GM23248 (cell line): ENCODE results near the gene HMG20A. TPM values are rescaled to one million over a fixed set of nuclear protein-coding genes. Genes with fewer than 3 reads are reported as not detected.

Experiments used
- DNase-seq: peaks from one replicate; pipeline ENCODE4 v3.0.0-alpha.2; 2015
- H2AFZ ChIP-seq: fragments of 200-600 bp; sonication (generic); 2 replicates; pipeline ENCODE4 v1.6.1; 2016; ENCODE audit warnings: antibody characterized with exemption
- H3F3A ChIP-seq: fragments of 200-600 bp; sonication (generic); 2 replicates; pipeline ENCODE4 v1.6.1; 2016; ENCODE audit warnings: mild to moderate bottlenecking, antibody characterized with exemption, mixed run types; ENCODE audit not compliant: insufficient read depth
- H3K27ac ChIP-seq: fragments of 200-600 bp; sonication (generic); 2 replicates; pipeline ENCODE4 v1.5.1; 2016; ENCODE audit warnings: mild to moderate bottlenecking
- H3K27me3 ChIP-seq: fragments of 200-600 bp; sonication (generic); replicated peaks from 2 replicates; pipeline ENCODE4 v1.6.1; 2016; ENCODE audit warnings: mild to moderate bottlenecking; ENCODE audit not compliant: insufficient read depth
- H3K36me3 ChIP-seq: fragments of 200-600 bp; sonication (generic); 2 replicates; pipeline ENCODE4 v1.6.1; 2016; ENCODE audit warnings: low read depth, mild to moderate bottlenecking
- H3K4me1 ChIP-seq: fragments of 200-600 bp; sonication (generic); 2 replicates; pipeline ENCODE4 v1.6.1; 2016; ENCODE audit warnings: mild to moderate bottlenecking; ENCODE audit not compliant: insufficient read depth
- H3K4me2 ChIP-seq: fragments of 200-600 bp; sonication (generic); one replicate; pipeline ENCODE4 v1.6.1; 2016; ENCODE audit warnings: mild to moderate bottlenecking; ENCODE audit not compliant: unreplicated experiment
- H3K4me3 ChIP-seq: fragments of 200-600 bp; sonication (generic); 2 replicates; pipeline ENCODE4 v1.5.1; 2016; ENCODE audit warnings: mild to moderate bottlenecking
- H3K79me2 ChIP-seq: fragments of 200-600 bp; sonication (generic); 2 replicates; pipeline ENCODE4 v1.6.1; 2016; ENCODE audit warnings: mild to moderate bottlenecking; ENCODE audit not compliant: insufficient read depth
- H3K9ac ChIP-seq: fragments of 200-600 bp; sonication (generic); 2 replicates; pipeline ENCODE4 v1.6.1; 2016; ENCODE audit warnings: mild to moderate bottlenecking
- H3K9me2 ChIP-seq: fragments of 200-600 bp; sonication (generic); 2 replicates; pipeline ENCODE4 v1.6.1; 2016; ENCODE audit warnings: mixed run types, mild to moderate bottlenecking, moderate library complexity; ENCODE audit not compliant: insufficient read depth
- H3K9me3 ChIP-seq: fragments of 200-600 bp; sonication (generic); one replicate; pipeline ENCODE4 v1.6.1; 2017; ENCODE audit warnings: low read depth
- H4K20me1 ChIP-seq: fragments of 200-600 bp; sonication (generic); 2 replicates; pipeline ENCODE4 v1.6.0; 2016; ENCODE audit not compliant: insufficient read depth
- EZH2 ChIP-seq: fragments of 200-600 bp; sonication (generic); IDR thresholded peaks from 2 replicates; pipeline ENCODE4 v1.6.1; 2018; ENCODE audit warnings: antibody characterized with exemption, mild to moderate bottlenecking; ENCODE audit not compliant: insufficient read depth, poor library complexity, severe bottlenecking
- EZH2phosphoT487 ChIP-seq: fragments of 200-600 bp; sonication (generic); IDR thresholded peaks from 2 replicates; pipeline ENCODE4 v1.6.1; 2018; ENCODE audit warnings: antibody characterized with exemption, moderate library complexity, mild to moderate bottlenecking, low read depth; ENCODE audit not compliant: insufficient read depth
- WGBS, 2 experiments: methylation state at CpG; one replicate each; pipeline ENCODE4 v1.1.6; 2015 to 2017; ENCODE audit warnings: low lambda C conversion rate in 2 of 2, low coverage in 1 of 2; ENCODE audit errors: missing lambda C conversion rate in 2 of 2; 5-methylcytosine and 5-hydroxymethylcytosine counted together
- in situ Hi-C: fragments of 300-500 bp; cut with MboI; formaldehyde crosslinking; loops from 2 replicates; pipeline ENCODE4 v1.15.0; 2020
- polyA plus RNA-seq: library from polyadenylated mRNA; unstranded; fragments of >200 nt; fragmentation: Nextera tagmentation; extraction: Ambion mirVana; gene quantifications from 2 replicates; pipeline ENCODE4 v1.2.1, GENCODE V29; 2016
- total RNA-seq: library from RNA; depleted of rRNA; stranded (reverse); fragments of >200 nt; shearing (Covaris generic); gene quantifications from 2 replicates; pipeline ENCODE4 v1.2.3, GENCODE V29; 2014; rRNA removed

The HMG20A gene
- total and polyA plus RNA-seq, 2 experiments from 2014 or later, result 15.1 to 25.1 TPM

DNA sequence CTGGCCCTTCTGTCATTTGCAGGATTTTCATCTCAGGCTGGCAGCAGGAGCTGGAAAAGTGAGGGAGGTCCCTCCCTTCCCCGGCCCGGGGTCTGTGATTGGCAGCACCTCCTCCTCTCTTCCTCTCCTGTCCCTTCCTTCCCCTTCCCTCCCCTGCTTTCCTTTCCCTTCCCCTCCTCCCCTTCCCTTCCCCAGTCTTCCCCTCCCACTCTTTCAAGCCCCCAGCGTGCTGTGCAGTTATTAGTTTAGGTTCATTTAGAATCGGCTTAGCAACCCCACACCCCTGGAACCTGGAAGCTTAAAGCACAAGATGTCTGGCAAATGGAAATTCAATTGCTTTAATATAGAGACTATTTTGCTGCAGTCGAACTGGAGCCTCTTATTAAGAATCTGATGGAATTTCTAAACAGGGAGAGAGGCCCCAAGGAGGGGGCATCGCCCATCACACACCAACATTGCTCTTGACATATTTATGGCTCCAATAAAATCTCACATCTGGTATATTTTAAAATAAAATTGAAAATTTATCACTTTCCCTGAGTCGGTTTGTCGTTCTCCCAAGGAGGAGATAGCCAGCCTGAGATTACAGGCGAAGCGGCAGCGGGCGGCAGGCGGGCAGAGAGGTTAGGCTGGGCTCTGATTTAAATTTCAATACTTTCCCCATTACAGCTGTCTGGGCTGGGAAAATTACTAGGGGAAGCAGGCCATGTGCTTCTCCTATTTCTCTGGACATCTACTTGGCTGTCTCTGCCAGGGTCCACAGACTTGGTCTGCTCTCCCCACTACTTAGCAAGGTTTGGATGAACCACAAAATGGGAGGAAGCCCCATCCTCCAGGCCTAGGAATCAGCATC lies 113.1 kb downstream of the HMG20A start:
- Histone ChIP-seq H4K20me1 (no peaks in the 10 kb centered on the region), H3K4me2 (no peak overlapping the region), H3K27ac (no peak overlapping the region), H3K4me3 (no peak overlapping the region), H3F3A (no peaks in the 10 kb centered on the region), H3K79me2 (no peaks in the 10 kb centered on the region), H3K9ac (no peak overlapping the region), H3K9me3 (no peaks in the 10 kb centered on the region), H3K36me3 (no peaks in the 10 kb centered on the region), H2AFZ (no peak overlapping the region), H3K9me2 (no peaks in the 10 kb centered on the region), H3K4me1 (no peaks in the 10 kb centered on the region), H3K27me3 (no peaks in the 10 kb centered on the region; the same call in 1 of the 2 replicates)
- 26 to 27% methylated on average over 11 to 13 of the region's 13 CpGs for WGBS, 2 experiments
- TF ChIP-seq EZH2phosphoT487, result no peak
- no peak for TF ChIP-seq EZH2
- in situ Hi-C loops, result loop anchor here (10.0 kb wide), 1 partner anchor 419 kb away; no protein-coding TSS in a partner anchor
- no peak for DNase-seq

Other genes with a start within 250 kb of the HMG20A start
- 72.5 and 74.5 TPM in 2 replicates for gene PEAK1, start 784 bp upstream of the HMG20A start, total RNA-seq
- 19.6 and 22.4 TPM in 2 replicates for gene PEAK1, start 784 bp upstream of the HMG20A start, polyA plus RNA-seq
- not detected in 2 replicates for gene LINGO1, start 212.0 kb downstream of the HMG20A start, total RNA-seq
- gene LINGO1, start 212.0 kb downstream of the HMG20A start, polyA plus RNA-seq, result not detected in 2 replicates